ENCODE data around the gene LRRC8B.

DNA sequence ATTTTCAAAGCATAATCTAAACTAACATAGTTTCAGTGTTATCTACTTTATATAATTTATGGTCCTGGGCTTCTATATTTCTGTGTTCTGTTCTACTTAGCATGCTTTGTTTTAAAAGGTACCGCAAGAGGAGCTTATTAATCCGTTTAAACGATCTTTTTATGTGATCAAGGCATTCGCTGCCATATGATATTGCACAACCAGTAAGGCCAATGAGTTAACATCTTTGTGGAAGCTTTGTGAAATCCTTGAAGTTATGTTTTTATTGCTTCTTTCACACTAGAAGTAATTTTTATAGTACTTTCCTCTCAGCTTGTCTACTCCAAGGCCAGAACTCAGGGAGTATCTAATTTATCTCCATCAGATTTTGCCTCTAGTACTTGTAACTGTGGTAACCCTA lies 117.2 kb downstream of the LRRC8B start:
- TF ChIP-seq, protein P1, sequence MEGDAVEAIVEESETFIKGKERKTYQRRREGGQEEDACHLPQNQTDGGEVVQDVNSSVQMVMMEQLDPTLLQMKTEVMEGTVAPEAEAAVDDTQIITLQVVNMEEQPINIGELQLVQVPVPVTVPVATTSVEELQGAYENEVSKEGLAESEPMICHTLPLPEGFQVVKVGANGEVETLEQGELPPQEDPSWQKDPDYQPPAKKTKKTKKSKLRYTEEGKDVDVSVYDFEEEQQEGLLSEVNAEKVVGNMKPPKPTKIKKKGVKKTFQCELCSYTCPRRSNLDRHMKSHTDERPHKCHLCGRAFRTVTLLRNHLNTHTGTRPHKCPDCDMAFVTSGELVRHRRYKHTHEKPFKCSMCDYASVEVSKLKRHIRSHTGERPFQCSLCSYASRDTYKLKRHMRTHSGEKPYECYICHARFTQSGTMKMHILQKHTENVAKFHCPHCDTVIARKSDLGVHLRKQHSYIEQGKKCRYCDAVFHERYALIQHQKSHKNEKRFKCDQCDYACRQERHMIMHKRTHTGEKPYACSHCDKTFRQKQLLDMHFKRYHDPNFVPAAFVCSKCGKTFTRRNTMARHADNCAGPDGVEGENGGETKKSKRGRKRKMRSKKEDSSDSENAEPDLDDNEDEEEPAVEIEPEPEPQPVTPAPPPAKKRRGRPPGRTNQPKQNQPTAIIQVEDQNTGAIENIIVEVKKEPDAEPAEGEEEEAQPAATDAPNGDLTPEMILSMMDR (IDR thresholded peaks at IDR 0.05), result no peak
- no peak for TF ChIP-seq POLR2A (IDR thresholded peaks at IDR 0.05)
